ENCODE measurements around the gene LRMDA. TPM values are rescaled to one million over a fixed set of nuclear protein-coding genes. Genes with fewer than 3 reads are reported as not detected.

LRMDA gene
- total RNA-seq, 2 experiments from 2014 or later = not detected

- CTCF ChIA-PET = no interaction called here
Observed at GRCh38 chr10:75651417-75651816, 220.0 kb downstream of the LRMDA start.

GRCh38 chr10:75652146-75652740 is 220.8 kb downstream of the LRMDA start:
- POLR2A ChIA-PET = no interaction called here

More at GRCh38 chr10:75651417-75651816, 220.0 kb downstream of the LRMDA start:
- POLR2A ChIA-PET = no interaction called here

DNA sequence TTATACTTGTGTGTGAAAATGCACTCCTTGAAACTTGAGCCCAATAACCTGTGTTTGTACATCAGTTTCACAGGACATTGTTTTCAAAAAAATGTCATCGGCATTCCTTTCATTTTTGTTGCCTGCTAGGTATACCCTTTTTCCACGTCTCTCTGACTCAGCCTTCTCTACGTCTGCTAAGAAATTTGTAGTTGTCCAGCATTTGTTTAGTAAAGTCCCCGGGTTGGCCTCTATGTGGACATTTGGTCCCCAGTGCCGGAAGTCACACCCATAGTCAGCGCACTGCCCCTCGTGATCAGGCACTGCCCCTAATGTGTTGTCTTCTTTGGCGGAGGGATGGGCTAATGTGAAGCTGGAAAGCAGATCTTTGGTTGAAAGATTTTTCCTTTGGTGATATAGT is 222.3 kb downstream of the LRMDA start:
- ChIA-PET CTCF (no interaction called here), POLR2A (no interaction called here)

More at GRCh38 chr10:75652146-75652740, 220.8 kb downstream of the LRMDA start:
- CTCF ChIA-PET = no interaction called here

DNA sequence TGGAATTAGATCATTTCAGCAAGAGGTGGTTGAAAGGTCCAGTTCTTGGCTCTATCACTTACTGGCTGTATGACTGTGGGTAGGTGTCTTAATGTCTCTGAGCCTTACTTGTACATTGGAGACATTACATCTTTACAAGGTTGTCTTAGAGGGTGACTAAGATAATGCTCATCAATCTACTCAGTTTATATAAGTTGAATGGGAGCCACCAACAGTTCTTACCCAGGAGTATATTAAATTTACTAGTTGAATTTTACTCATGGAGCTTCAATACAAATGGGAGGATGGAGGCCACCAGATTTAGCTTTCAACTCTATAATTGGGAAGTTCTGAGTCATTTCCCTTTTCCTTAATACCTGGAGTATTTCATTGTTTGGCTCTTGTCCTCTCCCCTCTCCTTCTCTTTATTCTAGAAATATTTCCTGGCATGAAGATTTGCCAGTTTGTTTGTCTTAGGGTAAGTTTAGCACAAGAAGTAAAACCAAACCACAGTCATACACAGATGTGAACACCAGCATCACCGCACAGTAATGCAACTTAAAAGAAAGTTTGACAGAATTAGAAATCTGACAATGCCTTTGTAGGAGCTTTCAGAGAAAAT is 222.8 kb downstream of the LRMDA start:
- ChIA-PET CTCF (no interaction called here), POLR2A (no interaction called here)

GRCh38 chr10:75654772-75655171 is 223.3 kb downstream of the LRMDA start:
- ChIA-PET POLR2A (no interaction called here), CTCF (no interaction called here)

DNA sequence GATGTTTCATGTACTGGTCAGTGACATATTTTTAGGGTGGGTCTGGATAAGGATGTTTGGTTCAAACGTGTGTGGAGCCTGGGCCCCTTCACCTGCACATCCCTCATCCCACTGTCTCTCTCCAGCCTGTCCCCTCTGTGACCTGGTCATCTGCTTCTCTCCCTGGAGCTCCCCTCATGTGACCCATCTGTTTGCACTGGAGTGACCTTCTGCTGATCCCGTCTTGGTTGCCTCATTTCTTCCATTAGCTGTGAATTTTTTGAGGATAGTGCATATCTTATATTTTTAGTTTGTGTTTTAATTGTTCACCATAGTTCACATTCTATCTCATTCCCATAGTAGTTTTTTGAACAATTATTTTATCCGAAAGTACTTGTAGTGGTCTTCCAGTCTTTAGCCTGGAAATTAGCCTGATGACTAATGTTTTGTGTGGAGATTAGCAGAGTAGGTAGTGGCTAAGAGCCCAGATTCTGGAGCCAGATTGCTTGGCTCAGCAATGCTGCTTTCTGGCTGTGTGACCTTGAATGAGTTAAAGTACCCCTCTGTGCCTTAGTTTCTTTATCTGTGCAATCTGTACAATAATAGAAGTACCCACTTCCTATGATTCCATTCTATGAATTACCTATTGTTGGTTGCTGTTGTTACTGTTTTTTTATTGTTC is 224.5 kb downstream of the LRMDA start:
- ChIA-PET CTCF (no interaction called here), POLR2A (no interaction called here)

DNA sequence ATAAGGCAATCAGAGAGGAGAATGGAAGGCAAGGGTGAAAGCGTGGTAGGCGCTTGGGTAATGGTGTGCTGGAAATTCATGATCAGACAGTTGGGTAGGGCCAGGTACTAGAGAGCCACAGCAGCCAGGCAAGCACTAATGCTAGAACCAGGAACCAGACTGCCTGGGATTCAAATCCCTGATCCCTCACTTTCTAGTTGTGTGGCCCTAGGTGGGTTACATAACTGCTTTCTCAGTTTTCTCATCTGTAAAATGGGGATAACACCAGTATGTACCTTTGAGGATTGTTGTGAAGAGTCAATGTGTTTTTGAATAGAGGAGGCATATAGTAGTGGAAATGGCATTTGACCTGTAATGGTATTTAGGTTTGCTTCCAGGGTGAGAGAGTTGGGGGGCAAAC is 225.9 kb downstream of the LRMDA start:
- POLR2A ChIA-PET = no interaction called here
- CTCF ChIA-PET = no interaction called here

DNA sequence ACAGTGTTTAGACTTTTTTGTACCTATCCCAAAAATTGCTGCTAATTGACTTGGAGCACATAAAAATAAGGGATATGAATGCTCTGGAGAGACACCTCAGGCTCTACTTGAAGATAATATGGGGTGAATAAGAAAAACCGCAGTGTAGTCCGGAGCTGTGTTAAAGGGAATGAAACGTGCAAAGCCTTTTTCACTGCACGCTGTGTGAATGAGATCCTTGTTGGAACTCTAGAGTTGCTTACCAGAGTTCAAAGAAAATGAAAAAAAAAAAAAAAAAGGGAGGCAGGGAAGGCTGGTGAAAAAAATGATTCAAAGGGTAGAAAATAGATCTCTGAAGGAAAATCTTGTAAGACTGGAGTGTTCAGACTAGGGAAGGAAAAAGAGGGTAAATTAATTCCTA is 226.6 kb downstream of the LRMDA start:
- ChIA-PET CTCF (no interaction called here), POLR2A (no interaction called here)

GRCh38 chr10:75658496-75658895 is 227.1 kb downstream of the LRMDA start:
- ChIA-PET POLR2A (no interaction called here), CTCF (no interaction called here)

- CTCF ChIA-PET = no interaction called here
- POLR2A ChIA-PET = no interaction called here
Observed at GRCh38 chr10:75658915-75659314, 227.5 kb downstream of the LRMDA start.

GRCh38 chr10:75660823-75661222 is 229.4 kb downstream of the LRMDA start:
- ChIA-PET CTCF (no interaction called here), POLR2A (no interaction called here)

DNA sequence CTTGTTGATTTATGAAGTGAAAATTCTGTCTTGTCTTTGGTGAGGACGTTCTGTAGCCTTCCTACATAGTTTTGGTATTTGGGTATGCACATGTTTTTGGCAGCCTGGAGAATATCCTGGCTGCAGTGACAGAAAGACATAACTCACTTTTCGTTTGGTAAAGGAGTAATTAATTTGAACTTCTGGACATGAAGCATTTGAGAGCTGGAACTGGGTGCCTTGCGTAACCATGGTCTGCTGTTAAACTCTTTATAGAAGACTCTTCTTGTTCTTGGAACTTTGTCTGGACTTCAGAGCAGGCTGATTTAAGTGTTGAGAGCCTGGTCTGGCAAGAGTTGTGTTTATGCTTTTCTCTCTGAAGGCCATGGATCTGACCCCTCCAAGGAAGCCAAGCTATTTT is 231.3 kb downstream of the LRMDA start:
- ChIA-PET CTCF (no interaction called here), POLR2A (no interaction called here)

- POLR2A ChIA-PET = no interaction called here
- CTCF ChIA-PET = no interaction called here
Observed at GRCh38 chr10:75663947-75664664, 232.7 kb downstream of the LRMDA start.

DNA sequence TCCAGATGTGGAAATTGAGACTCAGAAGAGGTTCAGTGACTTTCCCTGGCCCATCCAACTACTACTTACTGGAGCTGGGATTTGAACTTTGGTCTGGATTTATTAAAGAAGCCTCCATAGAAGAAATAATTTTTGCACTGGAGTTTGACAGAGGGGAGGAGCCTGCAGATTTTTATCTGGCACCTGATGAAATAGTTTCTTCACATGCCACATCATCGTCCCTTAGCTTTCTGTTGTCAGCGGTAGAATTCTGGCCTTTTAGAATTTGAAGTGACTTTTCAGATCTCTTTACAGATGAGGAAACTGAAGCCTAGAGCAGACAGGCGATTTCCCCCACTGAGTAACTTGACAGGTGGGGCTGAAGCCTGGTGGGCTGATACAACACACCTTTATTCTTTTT is 233.5 kb downstream of the LRMDA start:
- POLR2A ChIA-PET = no interaction called here
- CTCF ChIA-PET = no interaction called here

- ChIA-PET CTCF (interaction anchor here (0.6 kb wide), 1 partner anchor 13 kb away, joined by 3 read pairs; no protein-coding TSS in a partner anchor), POLR2A (no interaction called here)
Observed at GRCh38 chr10:75665707-75666106, 234.3 kb downstream of the LRMDA start.

- ChIA-PET POLR2A (no interaction called here), CTCF (no interaction called here)
Observed at GRCh38 chr10:75672111-75672671, 240.8 kb downstream of the LRMDA start.

GRCh38 chr10:75672842-75673241 is 241.4 kb downstream of the LRMDA start:
- ChIA-PET POLR2A (no interaction called here), CTCF (no interaction called here)

DNA sequence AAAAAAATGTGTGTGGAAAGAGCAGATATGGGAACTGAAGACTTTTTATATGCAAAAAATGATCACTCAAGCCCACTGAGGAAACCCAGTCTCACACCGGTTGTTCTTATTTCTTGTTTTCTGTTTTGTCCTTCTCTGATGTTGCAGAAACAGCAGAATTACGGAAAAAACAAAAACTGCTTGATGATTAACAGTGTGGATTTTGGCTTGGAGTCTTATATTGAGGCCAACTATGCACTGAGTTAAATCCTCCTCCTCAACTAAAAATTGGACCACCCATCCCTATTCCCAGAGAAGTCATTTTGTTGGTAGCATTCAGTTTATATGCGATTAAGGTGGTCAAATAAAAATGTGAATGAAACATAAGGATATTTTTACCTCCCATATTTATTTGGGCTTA is 246.1 kb downstream of the LRMDA start:
- ChIA-PET POLR2A (no interaction called here), CTCF (no interaction called here)

- ChIA-PET POLR2A (no interaction called here), CTCF (interaction anchor here (0.6 kb wide), 1 partner anchor 12 kb away, joined by 3 read pairs; no protein-coding TSS in a partner anchor)
Observed at GRCh38 chr10:75678527-75678926, 247.1 kb downstream of the LRMDA start.

DNA sequence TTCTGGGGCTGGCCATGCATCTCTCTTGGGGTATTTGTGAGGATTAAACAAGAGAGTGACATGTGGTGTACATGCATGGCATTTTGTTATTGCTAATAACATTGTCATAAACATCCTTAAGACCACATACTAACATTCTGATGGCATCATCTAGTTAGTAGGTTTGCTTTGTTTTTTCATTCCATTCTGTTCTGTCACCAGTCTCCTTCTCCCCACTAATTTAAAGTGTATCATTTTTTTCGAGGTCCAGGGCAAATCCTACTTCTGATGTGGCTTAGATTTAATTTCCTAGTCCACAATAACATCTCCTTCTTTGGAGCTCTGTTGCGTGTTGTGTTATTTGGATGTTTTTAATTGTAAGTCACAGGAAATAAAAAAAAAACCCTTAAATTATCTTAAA is 248.1 kb downstream of the LRMDA start:
- POLR2A ChIA-PET = no interaction called here
- CTCF ChIA-PET = interaction anchor here (0.6 kb wide), 1 partner anchor 13 kb away, joined by 3 read pairs; no protein-coding TSS in a partner anchor

GRCh38 chr10:75681334-75681733 is 249.9 kb downstream of the LRMDA start:
- ChIA-PET CTCF (no interaction called here), POLR2A (no interaction called here)
